ENCODE results near the gene C7orf33. TPM values are rescaled to one million over a fixed set of nuclear protein-coding genes. Genes with fewer than 3 reads are reported as not detected.
"Not testable (repeated sequence)": the region's sequence is repeated elsewhere in the genome, so short reads cannot be mapped to it uniquely, and the experiment has no call there.

The C7orf33 gene
- total RNA-seq, 1 donor from 2014 or later, result not detected

GRCh38 chr7:148561099-148561498 lies 29.5 kb upstream of the C7orf33 start:
- Mint-ChIP-seq H3K27ac (ENCODE audit: unreplicated experiment) (no peak overlapping the region), H3K9me3 (ENCODE audit: unreplicated experiment) (peaks cover 13% of the 10 kb centered on the region), H3K36me3 (ENCODE audit: unreplicated experiment) (no peaks in the 10 kb centered on the region), H3K4me3 (ENCODE audit: unreplicated experiment) (no peak overlapping the region), H3K27me3 (ENCODE audit: unreplicated experiment) (peaks cover 36% of the 10 kb centered on the region), H3K4me1 (ENCODE audit: unreplicated experiment) (no peaks in the 10 kb centered on the region)
- TF ChIP-seq CTCF (IDR thresholded peaks at IDR 0.05), result no peak
- no peak for DNase-seq (ENCODE audit: extremely low spot score, unreplicated experiment)

GRCh38 chr7:148563583-148564274 lies 26.8 kb upstream of the C7orf33 start:
- H3K27me3 Mint-ChIP-seq (ENCODE audit: unreplicated experiment), result peaks cover 36% of the 10 kb centered on the region
- H3K4me3 Mint-ChIP-seq (ENCODE audit: unreplicated experiment), result no peak overlapping the region
- no peaks in the 10 kb centered on the region for H3K4me1 Mint-ChIP-seq (ENCODE audit: unreplicated experiment)
- DNase-seq (ENCODE audit: extremely low spot score, unreplicated experiment), result no peak
- peaks cover 6% of the 10 kb centered on the region for H3K9me3 Mint-ChIP-seq (ENCODE audit: unreplicated experiment)
- no peak overlapping the region for H3K27ac Mint-ChIP-seq (ENCODE audit: unreplicated experiment)
- H3K36me3 Mint-ChIP-seq (ENCODE audit: unreplicated experiment), result no peaks in the 10 kb centered on the region
- TF ChIP-seq CTCF (IDR thresholded peaks at IDR 0.05), result no peak

GRCh38 chr7:148564275-148564951 lies 26.2 kb upstream of the C7orf33 start:
- H3K4me3 Mint-ChIP-seq (ENCODE audit: unreplicated experiment); H3K4me1 Mint-ChIP-seq (ENCODE audit: unreplicated experiment); DNase-seq (ENCODE audit: extremely low spot score, unreplicated experiment); H3K36me3 Mint-ChIP-seq (ENCODE audit: unreplicated experiment); H3K27ac Mint-ChIP-seq (ENCODE audit: unreplicated experiment); H3K9me3 Mint-ChIP-seq (ENCODE audit: unreplicated experiment): not testable (repeated sequence)
- H3K27me3 Mint-ChIP-seq (ENCODE audit: unreplicated experiment), result peaks cover 31% of the 10 kb centered on the region

GRCh38 chr7:148566736-148567135 lies 23.8 kb upstream of the C7orf33 start:
- no peak for DNase-seq (ENCODE audit: extremely low spot score, unreplicated experiment)
- peaks cover 31% of the 10 kb centered on the region for H3K27me3 Mint-ChIP-seq (ENCODE audit: unreplicated experiment)
- no peak overlapping the region for H3K4me3 Mint-ChIP-seq (ENCODE audit: unreplicated experiment)
- H3K36me3 Mint-ChIP-seq (ENCODE audit: unreplicated experiment), result no peaks in the 10 kb centered on the region
- H3K9me3 Mint-ChIP-seq (ENCODE audit: unreplicated experiment), result no peaks in the 10 kb centered on the region
- H3K4me1 Mint-ChIP-seq (ENCODE audit: unreplicated experiment), result no peaks in the 10 kb centered on the region
- no peak for TF ChIP-seq CTCF (IDR thresholded peaks at IDR 0.05)
- no peak overlapping the region for H3K27ac Mint-ChIP-seq (ENCODE audit: unreplicated experiment)

- Mint-ChIP-seq H3K27ac (ENCODE audit: unreplicated experiment) (no peak overlapping the region), H3K27me3 (ENCODE audit: unreplicated experiment) (peaks cover 28% of the 10 kb centered on the region), H3K4me3 (ENCODE audit: unreplicated experiment) (no peak overlapping the region), H3K36me3 (ENCODE audit: unreplicated experiment) (no peaks in the 10 kb centered on the region), H3K4me1 (ENCODE audit: unreplicated experiment) (no peaks in the 10 kb centered on the region), H3K9me3 (ENCODE audit: unreplicated experiment) (no peaks in the 10 kb centered on the region)
- TF ChIP-seq CTCF (IDR thresholded peaks at IDR 0.05), result no peak
- DNase-seq (ENCODE audit: extremely low spot score, unreplicated experiment), result no peak
Observed at GRCh38 chr7:148567524-148567923, 23.0 kb upstream of the C7orf33 start.
